K562 (cell line): ENCODE measurements around the gene OTOG.

Experiments
- ATF2 ChIP-seq: sonication (generic); formaldehyde crosslinking; IDR thresholded peaks from 2 replicates; pipeline ENCODE4 v1.8.1; 2022; ENCODE audit warnings: missing genetic modification reagents
- CREB1 ChIP-seq, 2 experiments: sonication (generic) in 1 of 2; formaldehyde crosslinking in 1 of 2; IDR thresholded peaks; 2 replicates each; pipeline versions ENCODE4 v1.6.1 to v1.8.0; 2012 to 2022; ENCODE audit warnings: inconsistent platforms in 1 of 2, mild to moderate bottlenecking in 1 of 2, missing genetic modification reagents in 1 of 2, moderate library complexity in 1 of 2
- GABPB1 ChIP-seq: sonication (generic); formaldehyde crosslinking; IDR thresholded peaks from 2 replicates; pipeline ENCODE4 v1.8.0; 2022; ENCODE audit warnings: mild to moderate bottlenecking, missing genetic modification reagents
- JUN ChIP-seq, 2 experiments: sonication (generic) in 1 of 2; formaldehyde crosslinking in 1 of 2; IDR thresholded peaks; 2 replicates each; pipeline versions ENCODE4 v1.6.1 to v1.8.0; 2012 to 2022; ENCODE audit warnings: borderline replicate concordance in 2 of 2, mild to moderate bottlenecking in 2 of 2, improper control_type of control experiment in 1 of 2, low read depth in 1 of 2, low read length in 1 of 2, missing genetic modification reagents in 1 of 2
- MBD2 ChIP-seq: sonication (generic); IDR thresholded peaks from 2 replicates; pipeline ENCODE4 v1.6.1; 2016; ENCODE audit warnings: low read depth, borderline replicate concordance
- PCBP1 ChIP-seq: fragments of 200-400 bp; formaldehyde crosslinking; IDR thresholded peaks from 2 replicates; pipeline ENCODE4 v1.6.1; 2018; ENCODE audit warnings: mild to moderate bottlenecking, low read depth, low read length; ENCODE audit not compliant: poor library complexity, severe bottlenecking
- RFX5 ChIP-seq: IDR thresholded peaks from 2 replicates; pipeline ENCODE4 v1.6.1; 2011; ENCODE audit warnings: low read depth, mild to moderate bottlenecking, improper control_type of control experiment, low read length
- SNRNP70 ChIP-seq: fragments of 200-400 bp; formaldehyde crosslinking; optimal IDR thresholded peaks from 2 replicates; pipeline ENCODE3; 2017; ENCODE audit warnings: low read depth, low read length
- STAT6 ChIP-seq: sonication (generic); formaldehyde crosslinking; IDR thresholded peaks from 2 replicates; pipeline ENCODE4 v1.8.1; 2023; ENCODE audit warnings: mild to moderate bottlenecking, missing genetic modification reagents
- TF ChIP-seq, protein P1 (sequence below), 2 experiments: fragments of 450-650 bp; formaldehyde crosslinking in 1 of 2; IDR thresholded peaks; 2 replicates each; pipeline versions ENCODE4 v1.4.0 to v1.6.1; 2014 to 2020; ENCODE audit warnings: mild to moderate bottlenecking in 2 of 2, borderline replicate concordance in 1 of 2, low read depth in 1 of 2
- TF ChIP-seq, protein P2 (sequence below), 3 experiments: IDR thresholded peaks in 2 of 3; conservative IDR thresholded peaks in 1 of 3; 2 replicates each; pipeline ENCODE4 v1.5.1; 2011 to 2012; ENCODE audit warnings: low read length in 3 of 3, mild to moderate bottlenecking in 3 of 3, control low read depth in 2 of 3, improper control_type of control experiment in 1 of 3, inconsistent platforms in 1 of 3, low read depth in 1 of 3, mixed read lengths in 1 of 3, moderate library complexity in 1 of 3; ENCODE audit not compliant: insufficient read depth in 2 of 3
- TF ChIP-seq, protein P3 (sequence below): sonication (generic); formaldehyde crosslinking; IDR thresholded peaks from 2 replicates; pipeline ENCODE4 v1.8.0; 2022; ENCODE audit warnings: mild to moderate bottlenecking, low read depth, missing genetic modification reagents
- TF ChIP-seq, protein P4 (sequence below): sonication (generic); formaldehyde crosslinking; IDR thresholded peaks from 2 replicates; pipeline ENCODE4 v1.8.0; 2022; ENCODE audit warnings: mild to moderate bottlenecking, missing genetic modification reagents, borderline replicate concordance

DNA sequence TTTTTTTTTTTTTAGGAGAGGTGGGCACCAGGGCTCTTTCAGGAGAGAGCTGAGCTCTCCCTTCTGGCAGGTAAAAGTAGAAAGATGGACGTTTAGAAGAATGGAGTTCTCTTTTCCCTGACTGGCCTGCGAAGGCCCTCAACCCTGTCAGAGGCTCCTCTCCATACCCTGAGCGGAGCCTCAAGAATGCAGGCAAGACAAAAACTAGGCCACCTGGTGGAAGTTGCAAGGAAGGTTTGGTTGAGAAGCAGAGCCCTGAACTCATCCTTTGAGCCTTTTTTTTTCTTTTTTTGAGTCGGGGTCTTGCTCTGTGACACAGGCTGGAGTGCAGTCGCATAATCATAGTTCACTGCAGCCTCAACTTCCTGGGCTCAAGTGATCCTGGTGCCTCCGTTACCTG, 1.4 kb downstream of the OTOG start:
- TF ChIP-seq STAT6 (CRISPR knock-in tag) (no peak), CREB1 (IDR thresholded peaks at IDR 0.05) (no peak), CREB1 (CRISPR knock-in tag; IDR thresholded peaks at IDR 0.05) (no peak), PCBP1 (no peak), JUN (IDR thresholded peaks at IDR 0.05; ENCODE audit: borderline replicate concordance, low read depth, low read length) (no peak), JUN (CRISPR knock-in tag; IDR thresholded peaks at IDR 0.05; ENCODE audit: borderline replicate concordance) (no peak), SNRNP70 (no peak), ATF2 (CRISPR knock-in tag) (no peak), GABPB1 (no peak), RFX5 (no peak), MBD2 (no peak)
- TF ChIP-seq, protein P1, sequence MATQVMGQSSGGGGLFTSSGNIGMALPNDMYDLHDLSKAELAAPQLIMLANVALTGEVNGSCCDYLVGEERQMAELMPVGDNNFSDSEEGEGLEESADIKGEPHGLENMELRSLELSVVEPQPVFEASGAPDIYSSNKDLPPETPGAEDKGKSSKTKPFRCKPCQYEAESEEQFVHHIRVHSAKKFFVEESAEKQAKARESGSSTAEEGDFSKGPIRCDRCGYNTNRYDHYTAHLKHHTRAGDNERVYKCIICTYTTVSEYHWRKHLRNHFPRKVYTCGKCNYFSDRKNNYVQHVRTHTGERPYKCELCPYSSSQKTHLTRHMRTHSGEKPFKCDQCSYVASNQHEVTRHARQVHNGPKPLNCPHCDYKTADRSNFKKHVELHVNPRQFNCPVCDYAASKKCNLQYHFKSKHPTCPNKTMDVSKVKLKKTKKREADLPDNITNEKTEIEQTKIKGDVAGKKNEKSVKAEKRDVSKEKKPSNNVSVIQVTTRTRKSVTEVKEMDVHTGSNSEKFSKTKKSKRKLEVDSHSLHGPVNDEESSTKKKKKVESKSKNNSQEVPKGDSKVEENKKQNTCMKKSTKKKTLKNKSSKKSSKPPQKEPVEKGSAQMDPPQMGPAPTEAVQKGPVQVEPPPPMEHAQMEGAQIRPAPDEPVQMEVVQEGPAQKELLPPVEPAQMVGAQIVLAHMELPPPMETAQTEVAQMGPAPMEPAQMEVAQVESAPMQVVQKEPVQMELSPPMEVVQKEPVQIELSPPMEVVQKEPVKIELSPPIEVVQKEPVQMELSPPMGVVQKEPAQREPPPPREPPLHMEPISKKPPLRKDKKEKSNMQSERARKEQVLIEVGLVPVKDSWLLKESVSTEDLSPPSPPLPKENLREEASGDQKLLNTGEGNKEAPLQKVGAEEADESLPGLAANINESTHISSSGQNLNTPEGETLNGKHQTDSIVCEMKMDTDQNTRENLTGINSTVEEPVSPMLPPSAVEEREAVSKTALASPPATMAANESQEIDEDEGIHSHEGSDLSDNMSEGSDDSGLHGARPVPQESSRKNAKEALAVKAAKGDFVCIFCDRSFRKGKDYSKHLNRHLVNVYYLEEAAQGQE (IDR thresholded peaks at IDR 0.05; ENCODE audit: borderline replicate concordance): no peak
- TF ChIP-seq, protein P1 (CRISPR knock-in tag; IDR thresholded peaks at IDR 0.05; ENCODE audit: low read depth): no peak
- TF ChIP-seq, protein P2, sequence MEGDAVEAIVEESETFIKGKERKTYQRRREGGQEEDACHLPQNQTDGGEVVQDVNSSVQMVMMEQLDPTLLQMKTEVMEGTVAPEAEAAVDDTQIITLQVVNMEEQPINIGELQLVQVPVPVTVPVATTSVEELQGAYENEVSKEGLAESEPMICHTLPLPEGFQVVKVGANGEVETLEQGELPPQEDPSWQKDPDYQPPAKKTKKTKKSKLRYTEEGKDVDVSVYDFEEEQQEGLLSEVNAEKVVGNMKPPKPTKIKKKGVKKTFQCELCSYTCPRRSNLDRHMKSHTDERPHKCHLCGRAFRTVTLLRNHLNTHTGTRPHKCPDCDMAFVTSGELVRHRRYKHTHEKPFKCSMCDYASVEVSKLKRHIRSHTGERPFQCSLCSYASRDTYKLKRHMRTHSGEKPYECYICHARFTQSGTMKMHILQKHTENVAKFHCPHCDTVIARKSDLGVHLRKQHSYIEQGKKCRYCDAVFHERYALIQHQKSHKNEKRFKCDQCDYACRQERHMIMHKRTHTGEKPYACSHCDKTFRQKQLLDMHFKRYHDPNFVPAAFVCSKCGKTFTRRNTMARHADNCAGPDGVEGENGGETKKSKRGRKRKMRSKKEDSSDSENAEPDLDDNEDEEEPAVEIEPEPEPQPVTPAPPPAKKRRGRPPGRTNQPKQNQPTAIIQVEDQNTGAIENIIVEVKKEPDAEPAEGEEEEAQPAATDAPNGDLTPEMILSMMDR (IDR thresholded peaks at IDR 0.05 in 2 of 3, conservative IDR thresholded peaks at IDR 0.05 in 1 of 3; ENCODE audit: insufficient read depth in 2 of 3, low read depth in 1 of 3, low read length in 3 of 3): peak in 2 of 3 experiments; percentile 29 to 53; a peak in 4 of 6 replicates
- TF ChIP-seq, protein P3, sequence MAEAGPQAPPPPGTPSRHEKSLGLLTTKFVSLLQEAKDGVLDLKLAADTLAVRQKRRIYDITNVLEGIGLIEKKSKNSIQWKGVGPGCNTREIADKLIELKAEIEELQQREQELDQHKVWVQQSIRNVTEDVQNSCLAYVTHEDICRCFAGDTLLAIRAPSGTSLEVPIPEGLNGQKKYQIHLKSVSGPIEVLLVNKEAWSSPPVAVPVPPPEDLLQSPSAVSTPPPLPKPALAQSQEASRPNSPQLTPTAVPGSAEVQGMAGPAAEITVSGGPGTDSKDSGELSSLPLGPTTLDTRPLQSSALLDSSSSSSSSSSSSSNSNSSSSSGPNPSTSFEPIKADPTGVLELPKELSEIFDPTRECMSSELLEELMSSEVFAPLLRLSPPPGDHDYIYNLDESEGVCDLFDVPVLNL: no peak
- TF ChIP-seq, protein P4, sequence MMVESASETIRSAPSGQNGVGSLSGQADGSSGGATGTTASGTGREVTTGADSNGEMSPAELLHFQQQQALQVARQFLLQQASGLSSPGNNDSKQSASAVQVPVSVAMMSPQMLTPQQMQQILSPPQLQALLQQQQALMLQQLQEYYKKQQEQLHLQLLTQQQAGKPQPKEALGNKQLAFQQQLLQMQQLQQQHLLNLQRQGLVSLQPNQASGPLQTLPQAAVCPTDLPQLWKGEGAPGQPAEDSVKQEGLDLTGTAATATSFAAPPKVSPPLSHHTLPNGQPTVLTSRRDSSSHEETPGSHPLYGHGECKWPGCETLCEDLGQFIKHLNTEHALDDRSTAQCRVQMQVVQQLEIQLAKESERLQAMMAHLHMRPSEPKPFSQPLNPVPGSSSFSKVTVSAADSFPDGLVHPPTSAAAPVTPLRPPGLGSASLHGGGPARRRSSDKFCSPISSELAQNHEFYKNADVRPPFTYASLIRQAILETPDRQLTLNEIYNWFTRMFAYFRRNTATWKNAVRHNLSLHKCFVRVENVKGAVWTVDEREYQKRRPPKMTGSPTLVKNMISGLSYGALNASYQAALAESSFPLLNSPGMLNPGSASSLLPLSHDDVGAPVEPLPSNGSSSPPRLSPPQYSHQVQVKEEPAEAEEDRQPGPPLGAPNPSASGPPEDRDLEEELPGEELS: no peak
